ENCODE measurements around the gene SAMD10.
"Not testable (repeated sequence)": the region's sequence is repeated elsewhere in the genome, so short reads cannot be mapped to it uniquely, and the experiment has no call there.

The SAMD10 gene

DNA sequence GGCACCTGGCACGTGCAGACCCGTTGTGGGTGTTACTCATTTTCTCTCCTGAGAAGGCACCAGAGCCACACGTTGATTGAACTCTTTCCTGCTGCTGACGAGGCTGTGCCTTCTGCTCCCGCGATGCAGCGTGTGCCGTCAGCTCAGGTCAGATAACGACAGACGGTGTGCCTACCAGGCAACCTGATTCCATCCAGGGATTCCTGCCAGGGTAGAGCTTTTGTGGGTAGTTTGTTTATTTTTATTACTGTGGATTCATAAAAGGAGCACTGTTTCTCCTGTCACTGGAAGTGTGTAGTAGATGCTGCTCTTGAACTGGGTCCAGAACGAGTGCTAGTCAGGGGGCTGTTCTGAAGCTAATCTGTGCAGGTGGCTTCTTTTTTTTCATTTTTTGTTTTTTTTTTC lies 22.2 kb upstream of the SAMD10 start:
- DNase-seq (ENCODE audit: low read depth) = no peak

DNA sequence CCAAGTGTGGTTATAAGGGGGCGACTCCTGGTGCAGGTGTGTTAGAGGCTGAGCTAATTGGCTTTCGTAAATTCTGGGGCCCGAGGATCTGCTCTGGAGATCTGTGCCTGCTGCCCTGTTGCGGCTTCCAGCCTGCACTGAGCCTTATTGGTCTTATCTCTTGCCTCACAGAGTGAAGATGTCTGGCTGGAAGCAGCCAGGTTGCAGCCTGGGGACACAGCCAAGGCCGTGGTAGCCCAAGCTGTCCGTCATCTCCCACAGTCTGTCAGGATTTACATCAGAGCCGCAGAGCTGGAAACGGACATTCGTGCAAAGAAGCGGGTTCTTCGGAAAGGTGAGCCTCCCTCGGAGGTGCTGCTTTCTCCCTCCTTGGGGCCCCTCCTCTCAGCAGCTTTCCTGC lies 21.5 kb upstream of the SAMD10 start:
- no peak for DNase-seq (ENCODE audit: low read depth)

DNA sequence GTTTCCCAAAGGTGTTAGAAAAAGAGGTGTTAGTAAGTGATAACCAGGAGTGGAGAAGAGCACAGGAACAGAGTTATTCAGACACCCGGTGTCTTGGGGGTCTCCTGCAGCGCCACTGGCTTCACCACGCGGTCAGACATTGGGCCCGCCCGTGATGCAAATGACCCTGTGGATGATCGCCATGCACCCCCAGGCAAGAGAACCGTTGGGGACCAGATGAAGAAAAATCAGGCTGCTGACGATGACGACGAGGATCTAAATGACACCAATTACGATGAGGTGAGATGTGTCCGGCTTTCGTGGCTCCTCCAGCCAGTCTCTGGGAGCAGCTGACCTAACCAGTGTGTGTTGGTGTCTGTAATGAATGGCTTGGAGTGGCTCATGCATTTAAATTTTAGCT lies 3.5 kb upstream of the SAMD10 start:
- DNase-seq (ENCODE audit: low read depth) = no peak

DNA sequence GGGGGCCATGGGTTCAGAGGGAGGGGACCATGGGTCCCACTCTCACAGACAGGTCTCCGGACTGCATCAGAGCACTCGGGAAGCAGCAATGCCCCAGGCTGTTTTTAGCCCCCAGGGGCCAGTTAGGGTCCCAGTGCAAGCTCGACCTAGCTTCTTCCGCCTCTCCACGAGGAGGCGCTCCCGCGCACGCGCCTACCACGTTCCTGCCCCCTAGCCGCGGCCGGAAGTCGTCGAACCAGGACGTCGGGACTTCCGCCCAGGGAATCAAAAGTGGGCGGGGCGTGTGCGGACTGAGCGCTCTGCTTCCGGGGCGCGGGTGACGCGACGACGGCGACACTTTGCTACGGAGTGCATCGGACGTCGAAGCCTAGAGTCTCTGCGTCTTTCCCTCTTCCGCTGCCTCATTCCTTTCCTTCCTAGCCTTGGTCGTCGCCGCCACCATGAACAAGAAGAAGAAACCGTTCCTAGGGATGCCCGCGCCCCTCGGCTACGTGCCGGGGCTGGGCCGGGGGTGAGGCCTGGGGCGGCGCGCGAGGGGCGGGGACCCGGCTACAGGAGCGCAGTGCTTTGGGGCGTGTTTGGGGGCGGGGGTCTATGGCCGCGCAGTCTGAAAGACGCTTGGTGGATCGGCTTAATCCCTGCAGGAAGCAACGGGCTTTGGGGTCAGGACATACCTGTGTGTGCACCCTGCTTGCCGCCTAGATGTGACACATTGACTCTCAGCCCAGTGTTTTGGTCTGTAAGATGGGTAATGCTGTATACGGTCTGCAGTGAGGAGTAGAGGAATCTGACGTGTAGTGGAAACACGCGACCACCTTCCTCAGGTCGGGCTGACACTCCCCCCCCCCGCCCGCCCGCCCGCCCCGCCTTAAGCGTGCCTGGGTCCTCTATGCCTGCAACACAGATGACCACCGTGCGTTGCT lies 1.6 kb upstream of the SAMD10 start, which contains the start of gene PRPF6:
Gene PRPF6 (plus strand): TSS at position 327 of the 923 bp plus-strand sequence. CDS start 114 bp downstream, at position 441.
- peak; percentile 92 for DNase-seq (ENCODE audit: low read depth)

DNA sequence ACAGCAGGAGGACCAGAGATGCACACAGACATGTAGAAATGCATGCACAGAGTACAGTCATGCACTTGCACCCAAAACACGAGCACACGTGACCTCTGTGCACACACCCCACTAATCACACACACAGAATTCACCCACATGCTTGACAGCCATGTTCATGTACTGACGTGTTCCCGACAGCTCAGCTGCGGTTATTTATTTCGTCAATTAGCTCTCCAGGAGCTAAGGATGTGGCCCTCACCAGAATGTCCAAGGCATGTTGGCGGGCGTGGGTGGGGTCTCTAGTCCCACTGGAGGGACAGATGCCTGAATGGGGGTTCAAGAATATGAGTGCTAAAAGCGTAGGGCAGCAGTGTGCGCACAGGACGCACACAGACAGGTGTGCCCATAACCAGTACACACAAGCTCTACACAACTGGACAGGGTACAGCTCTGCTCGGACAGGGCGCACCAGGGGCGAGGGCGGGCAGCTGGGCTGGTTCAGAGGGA lies 919 bp upstream of the SAMD10 start:
- DNase-seq (ENCODE audit: low read depth) = no peak

DNA sequence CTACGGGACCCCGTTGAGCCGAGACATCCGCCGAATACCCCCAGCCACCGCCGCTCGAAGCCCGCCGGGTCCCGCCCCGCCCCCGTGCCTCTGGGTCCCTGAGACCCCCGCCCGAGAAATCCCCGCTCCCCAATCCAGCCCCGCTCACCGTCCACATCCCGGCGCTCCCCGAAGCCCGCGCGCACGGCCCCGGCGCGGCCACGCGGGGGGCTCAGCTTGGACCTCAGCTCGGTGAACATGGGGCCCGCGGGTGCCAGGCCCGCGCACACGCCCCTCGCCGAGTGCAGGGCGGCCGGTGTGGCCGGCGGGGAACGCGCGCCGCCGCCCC lies 249 bp downstream of the SAMD10 start:
- no peak for DNase-seq (ENCODE audit: low read depth)

DNA sequence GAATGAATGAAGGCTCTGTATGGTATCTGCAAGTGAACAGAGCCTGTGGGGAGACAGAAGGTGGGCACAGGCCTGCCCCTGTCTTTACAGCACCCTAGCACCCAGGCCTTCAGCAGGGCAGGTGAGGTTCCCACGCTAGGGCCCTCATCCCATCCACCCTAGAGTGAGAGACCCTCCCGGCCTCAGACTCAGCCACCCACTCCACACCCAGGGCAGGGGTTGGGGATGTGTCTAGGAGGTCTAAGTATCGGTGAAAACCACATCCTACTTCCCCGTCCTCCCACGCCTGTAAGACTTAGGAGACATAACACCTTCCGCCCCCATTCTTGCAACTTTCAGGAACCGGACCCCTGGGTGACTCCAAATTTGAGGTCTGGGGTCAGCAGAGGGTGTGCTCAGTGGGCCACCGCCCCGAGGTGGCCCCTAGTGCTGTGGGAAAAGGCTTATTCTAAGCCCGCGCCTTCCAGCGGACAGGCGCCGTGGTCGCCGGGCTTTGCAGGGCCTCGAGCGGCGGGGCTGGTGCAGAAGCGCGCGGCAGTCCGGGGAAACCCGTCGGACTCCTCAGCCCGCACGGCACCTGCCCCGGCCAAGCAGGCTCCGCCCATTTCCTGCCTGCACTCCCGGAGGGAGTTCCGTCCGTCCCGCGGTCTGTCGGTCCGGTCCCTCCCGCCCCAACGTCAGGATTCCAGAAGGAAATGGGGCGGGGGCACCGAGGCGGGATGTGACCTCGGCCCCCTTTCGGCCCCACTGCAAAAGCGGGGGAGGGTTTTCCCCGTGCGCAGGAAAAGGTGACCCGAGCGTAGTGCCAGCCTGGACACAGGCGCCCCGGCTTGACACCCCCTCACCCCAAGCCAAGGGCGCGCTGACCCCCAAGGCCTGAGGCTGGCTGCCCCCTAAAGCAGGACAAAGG lies 868 bp downstream of the SAMD10 start:
- DNase-seq (ENCODE audit: low read depth) = no peak

DNA sequence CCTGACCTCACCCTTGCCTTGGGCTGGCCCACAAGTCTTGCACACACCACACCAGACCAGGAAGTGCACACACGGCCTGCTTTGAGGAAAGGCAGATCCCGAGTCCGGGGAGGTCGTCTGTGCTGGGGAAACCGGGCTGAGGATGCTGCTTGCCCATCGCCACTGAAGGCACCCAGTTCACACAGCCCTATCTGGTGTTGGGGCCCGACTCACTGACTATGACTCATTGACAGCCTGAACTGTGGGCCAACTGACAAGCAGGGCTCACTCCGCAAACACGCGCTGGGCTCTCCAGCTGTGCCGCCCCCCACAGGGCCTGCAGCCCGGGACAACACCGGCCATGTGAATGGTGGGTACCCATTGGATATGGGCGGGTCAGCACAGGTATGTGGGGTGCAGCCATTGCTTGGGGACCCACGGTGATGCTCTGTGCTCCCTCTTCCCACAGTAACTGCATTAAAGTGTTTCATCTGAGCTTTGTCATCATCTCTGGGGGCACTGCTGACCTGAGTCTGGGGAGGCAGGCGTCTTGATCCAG lies 1.6 kb downstream of the SAMD10 start:
- DNase-seq (ENCODE audit: low read depth) = peak; percentile 22

DNA sequence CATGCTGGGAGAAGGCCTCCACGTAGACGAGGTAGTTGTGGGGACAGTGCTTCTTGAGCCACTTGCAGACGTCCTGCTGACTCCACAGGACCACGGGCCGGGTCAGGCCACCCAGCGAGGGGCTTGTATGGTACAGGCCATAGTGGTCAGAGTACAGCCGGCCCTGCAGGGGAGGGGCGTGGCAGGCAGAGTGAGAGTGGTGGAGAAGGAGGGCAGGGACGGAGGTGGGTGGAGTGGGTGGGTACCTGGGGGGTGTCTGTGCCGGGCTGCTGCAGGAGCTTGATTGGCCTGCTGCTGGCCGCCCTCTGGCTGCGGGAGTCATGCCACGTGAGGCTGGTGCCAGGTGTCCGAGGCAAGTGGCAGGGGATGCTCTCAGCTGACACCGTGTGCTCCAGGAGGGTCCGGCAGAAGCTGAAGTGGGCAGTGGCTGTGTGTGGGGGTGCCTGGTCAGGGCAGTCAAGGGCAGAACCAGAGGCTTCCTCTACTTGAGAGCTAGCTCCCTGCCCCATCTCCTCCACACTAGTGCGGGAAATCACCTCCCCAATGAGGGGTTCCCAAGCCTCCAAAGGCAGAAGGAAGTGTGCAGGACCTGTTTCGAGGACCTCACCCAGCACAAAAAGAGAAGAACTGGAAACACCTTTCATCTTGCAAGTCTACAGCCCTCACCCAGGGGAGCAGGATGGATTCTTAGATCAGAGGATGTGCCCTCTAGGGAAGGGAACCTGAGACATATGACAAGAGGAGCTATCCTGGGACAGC lies 2.3 kb downstream of the SAMD10 start:
- DNase-seq (ENCODE audit: low read depth) = no peak

DNA sequence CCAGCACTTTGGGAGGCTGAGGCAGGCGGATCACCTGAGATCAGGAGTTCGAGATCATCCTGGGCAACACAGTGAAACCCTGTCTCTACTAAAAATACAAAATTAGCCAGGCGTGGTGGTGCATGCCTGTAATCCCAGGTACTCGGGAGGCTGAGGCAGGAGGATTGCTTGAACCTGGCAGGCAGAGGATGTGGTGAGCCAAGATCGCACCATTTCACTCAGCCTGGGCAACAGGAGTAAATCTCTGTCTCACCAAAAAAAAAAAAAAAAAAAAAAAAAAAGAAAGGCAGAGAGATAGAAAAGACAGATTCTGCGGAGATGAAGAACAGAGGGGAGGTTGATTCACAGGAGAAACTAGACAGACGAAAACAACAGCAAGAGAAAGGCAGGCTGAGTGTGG lies 2.9 kb downstream of the SAMD10 start:
- not testable (repeated sequence) for DNase-seq (ENCODE audit: low read depth)

DNA sequence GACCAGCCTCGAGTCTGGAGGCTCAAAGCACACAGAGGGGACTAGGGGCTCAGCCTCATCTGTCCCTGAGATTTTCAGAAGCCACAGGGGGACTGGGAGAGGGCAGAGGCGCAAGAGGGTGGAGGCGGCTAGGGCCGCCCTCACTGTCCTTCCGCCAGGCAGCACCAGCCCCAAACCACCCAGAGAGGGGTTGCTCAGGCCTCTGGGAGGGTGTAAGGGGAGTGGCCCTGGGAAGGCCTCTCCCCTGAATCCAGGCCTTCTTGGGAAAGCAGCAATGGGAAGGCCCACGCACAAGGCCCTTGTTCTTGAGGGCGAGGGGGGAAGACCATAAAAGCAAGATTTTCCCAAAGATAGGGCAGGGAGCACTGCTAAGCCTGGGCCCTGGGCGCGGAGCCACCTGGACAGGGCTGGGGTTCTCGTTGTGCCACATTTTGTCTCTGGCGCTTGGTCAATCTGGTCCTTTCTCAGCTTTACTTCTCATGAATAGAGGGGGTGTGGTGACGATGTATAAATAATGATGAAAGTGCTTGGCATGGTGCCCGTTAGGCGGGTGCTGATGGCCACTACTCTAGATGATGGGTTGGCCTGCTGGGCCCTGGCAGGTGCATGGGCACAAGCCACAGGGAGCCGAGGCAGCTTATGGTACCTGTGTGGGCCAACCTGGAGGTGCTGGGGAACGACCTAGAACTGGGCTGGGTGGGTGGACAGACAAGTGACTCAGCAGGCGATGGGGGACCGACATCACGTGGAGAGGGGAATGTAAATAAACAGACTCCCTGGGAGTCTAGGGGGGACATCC lies 4.8 kb downstream of the SAMD10 start:
- DNase-seq (ENCODE audit: low read depth) = no peak

DNA sequence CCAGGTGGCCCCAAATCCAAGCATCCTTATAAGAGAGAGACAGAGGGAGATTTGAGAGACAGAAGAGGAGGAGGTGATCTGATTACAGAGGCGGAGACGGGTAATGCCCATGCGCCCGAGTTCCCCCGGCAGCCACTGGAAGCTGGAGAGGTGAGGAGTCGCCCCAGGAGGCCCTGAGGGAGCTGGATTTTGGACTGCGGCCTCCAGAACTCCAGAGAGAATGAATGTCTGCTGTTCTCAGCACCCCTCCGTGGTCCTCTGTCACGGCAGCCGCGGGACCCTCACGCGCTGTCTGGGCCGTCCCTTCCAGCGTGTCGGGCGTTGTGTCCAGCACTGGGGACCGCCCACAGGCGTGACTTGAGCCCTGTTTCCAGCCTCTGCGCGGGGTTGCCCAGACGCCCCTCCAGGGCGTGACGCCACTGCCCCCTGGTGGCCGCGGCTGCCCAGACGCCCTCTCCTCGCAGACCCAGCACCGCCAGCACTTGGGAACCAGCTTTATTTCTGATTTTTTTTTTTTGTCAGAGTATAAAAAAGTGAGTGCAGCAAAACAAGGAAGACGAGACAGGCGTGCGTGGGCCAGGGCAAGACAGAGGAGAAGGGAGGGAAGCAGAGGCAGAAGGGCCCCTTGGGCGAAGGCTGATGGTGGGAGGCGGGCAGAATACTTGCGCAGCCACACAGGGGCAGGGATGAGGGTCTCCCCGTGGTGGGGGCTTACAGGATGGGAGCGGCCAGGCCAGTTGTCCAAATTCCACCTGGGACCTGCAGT lies 5.6 kb downstream of the SAMD10 start:
- peak; percentile 67 for DNase-seq (ENCODE audit: low read depth)

DNA sequence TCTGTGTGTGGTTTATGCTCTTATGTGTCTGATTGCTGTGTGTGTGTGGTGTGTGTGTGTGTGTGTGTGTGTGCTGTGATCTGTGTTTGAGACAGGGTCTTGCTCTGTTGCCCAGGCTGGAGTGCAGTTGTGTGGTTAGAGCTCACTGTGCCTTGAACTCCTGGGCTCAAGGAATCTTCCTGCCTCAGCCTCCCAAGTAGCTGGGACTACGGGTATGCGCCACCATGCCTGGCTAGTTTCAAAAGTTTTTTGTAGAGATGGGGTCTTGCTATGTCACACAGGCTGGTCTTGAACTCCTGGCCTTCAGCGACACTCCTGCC lies 6.3 kb downstream of the SAMD10 start:
- no peak for DNase-seq (ENCODE audit: low read depth)

DNA sequence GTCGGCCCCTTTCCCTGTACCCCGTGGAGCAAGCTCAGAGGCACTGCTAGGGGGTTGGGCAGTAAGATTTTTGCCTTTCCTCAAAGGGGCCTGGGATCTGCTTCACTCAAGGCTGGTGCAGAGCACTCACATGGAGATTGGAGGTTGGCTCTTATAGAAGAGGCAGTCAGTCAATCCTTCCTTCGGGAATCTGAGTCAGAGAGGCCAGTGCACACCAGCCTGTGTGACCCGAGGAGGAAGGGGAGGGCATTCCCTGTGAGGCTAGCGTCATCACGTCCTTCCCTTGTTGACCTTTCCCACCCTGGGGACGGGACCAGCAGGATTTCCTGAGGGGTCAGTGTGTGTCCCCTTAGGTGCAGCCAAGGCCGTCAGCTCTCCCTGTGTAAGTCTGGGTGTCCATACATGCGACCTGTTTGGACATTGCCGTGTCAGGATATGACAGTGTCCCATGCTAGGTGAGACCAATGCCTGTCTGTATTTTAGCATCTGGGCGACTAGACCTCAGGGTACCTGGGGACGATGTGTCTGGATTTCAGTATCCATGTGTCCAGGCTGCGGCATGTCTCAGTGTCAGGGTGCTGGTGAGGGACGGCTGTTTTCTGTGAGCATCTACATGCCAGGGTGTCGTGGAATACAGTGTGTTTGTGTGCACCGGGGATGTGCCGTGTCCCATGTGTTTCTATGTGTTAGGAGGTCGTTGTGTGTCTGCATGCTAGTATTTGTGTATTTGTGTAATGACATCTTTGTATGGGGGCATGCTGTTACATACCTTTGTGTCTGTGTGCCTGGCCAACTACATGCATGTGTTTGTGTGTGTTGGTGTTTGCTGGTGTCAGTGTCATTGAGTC lies 6.9 kb downstream of the SAMD10 start:
- DNase-seq (ENCODE audit: low read depth) = no peak

DNA sequence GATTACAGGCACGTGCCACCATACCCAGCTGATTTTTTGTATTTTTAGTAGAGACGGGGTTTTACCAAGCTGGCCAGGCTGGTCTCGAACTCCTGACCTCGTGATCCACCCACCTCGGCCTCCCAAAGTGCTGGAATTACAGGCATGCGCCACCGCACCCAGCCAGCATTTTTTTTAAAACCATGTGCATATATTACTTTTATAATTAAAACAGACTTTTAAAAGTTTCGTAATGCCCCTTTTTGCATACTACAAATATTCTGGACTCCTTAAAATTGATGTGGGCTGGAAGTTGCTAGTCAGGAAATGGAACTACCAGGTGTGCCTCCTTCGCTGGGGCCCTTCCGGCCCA lies 7.5 kb downstream of the SAMD10 start:
- not testable (repeated sequence) for DNase-seq (ENCODE audit: low read depth)

DNA sequence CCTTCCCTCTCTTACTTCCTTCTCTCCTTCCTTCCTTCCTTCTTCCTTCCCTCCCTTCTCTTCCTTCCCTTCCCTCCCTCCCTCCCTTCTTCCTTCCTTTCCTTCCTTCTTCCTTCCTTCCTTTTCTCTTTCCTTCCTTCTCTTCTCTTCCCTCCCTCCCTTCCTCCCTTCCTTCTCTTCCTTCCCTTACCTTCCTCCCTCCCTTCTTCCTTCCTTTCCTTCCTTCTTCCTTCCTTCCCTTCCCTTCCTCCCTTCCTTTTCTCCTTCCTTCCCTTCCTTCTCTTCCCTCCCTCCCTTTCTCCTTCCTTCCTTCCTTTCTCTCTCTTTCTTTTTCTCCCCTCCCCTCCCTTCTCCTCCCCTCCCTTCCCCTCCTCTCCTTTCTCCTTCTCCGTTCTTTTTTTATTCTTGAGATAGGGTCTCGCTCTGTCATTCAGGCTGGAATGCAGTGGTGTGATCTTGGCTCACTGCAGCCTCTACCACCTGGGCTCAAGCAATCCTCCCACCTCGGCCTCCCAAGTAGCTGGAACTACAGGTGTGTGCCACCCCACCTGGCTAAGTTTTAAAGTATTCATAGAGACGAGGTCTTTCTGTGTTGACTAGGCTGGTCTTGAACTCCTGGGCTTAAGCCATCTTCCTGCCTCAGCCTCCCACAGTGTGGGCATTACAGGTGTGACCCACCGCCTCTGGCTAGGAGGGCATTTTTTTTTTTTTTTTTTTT lies 8.6 kb downstream of the SAMD10 start:
- DNase-seq (ENCODE audit: low read depth) = no peak

DNA sequence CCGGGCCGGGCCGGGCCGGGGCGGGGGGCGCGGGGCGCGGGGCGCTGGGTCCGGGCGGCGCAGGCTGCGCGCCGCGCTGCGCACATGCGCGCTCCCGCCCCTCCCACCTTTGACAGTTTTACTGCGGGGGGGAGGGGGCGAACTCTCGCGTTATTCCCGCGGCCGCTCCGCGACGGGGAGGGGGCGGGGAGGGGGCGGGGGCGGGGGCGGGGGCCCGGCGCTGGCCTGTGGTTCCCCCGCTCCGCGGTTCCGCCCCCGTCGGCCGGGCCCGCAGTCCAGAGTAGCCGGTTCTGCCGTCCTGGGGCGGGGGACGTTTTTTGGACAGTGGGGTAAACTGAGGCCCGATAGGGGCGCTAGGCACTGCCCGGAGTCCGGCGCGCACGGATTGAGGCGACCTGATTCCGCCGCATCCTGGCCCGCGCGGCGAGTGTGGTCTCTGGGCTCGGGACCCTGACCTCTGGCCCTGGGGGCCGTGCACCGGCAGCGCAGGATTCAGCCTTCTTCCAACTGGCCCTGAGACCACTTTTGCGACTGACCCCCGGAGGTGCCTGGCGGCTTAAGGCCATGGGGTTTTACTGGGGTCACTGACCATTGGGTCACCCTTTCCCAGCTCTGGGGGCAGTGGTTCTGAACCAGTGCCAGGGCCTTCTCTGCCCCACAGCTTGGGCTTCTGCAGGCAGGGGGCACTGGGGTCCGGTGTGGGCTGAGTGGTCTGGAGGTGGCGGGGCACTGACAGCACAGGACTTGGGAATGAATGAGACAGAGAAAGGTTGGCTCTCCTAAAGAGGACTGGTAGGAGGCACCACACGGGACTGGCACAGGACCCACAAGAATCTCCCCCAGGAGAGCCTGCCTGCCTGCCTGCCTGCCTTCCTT lies 9.4 kb downstream of the SAMD10 start, which contains the start of gene ZNF512B:
Gene ZNF512B (minus strand): TSS at position 93 of the 876 bp plus-strand sequence. CDS start 1,980 bp downstream, outside the sequence.
- no peak for DNase-seq (ENCODE audit: low read depth)

Measured in T follicular helper cell (primary cell).